HepG2 (cell line): ENCODE measurements around the gene NID1. TPM values are rescaled to one million over a fixed set of nuclear protein-coding genes. Genes with fewer than 3 reads are reported as not detected.

Experiments
- ATAC-seq: fragments of 200-7000 bp; cut with Tn5 transposase; 3 replicates; pipeline ENCODE4 v1.9.1; 2020; ENCODE audit warnings: mild to moderate bottlenecking, moderate library complexity
- BruUV-seq: library from RNA; stranded (reverse); fragments of 400-500 nt; replicated peaks from 2 replicates; lab custom pipeline; 2021; lab: Mats Ljungman, UMichigan
- CTCF ChIA-PET: fragments of 300-600 bp; formaldehyde crosslinking; extraction: SDS; loops from one replicate; lab custom pipeline; 2021; ENCODE audit warnings: low total read pairs, inconsistent platforms, low intra/inter-chr PET ratio; lab: Yijun Ruan, JAX
- POLR2A ChIA-PET: fragments of 350-600 bp; sonication (Branson Sonifier 250); formaldehyde crosslinking; loops from one replicate; lab custom pipeline; 2020; ENCODE audit warnings: antibody characterized with exemption, inconsistent platforms; lab: Yijun Ruan, JAX
- DNase-seq: peaks from one replicate; pipeline ENCODE4 v3.0.0-alpha.2; 2015; ENCODE audit warnings: low spot score
- FAIRE-seq: peaks from 3 replicates; lab custom pipeline; 2011; peaks lifted over from hg19 to GRCh38; lab: Jason Lieb, UNC
- H2AFZ ChIP-seq: one replicate; pipeline ENCODE4 v1.6.1; 2011; ENCODE audit warnings: low read length, inconsistent platforms
- H3K27ac ChIP-seq: fragments of 300-600 bp; 3 replicates; pipeline ENCODE4 v1.8.0; 2011; ENCODE audit warnings: mixed run types, mild to moderate bottlenecking, mixed read lengths, low read length, inconsistent platforms; ENCODE audit not compliant: insufficient read depth; ENCODE audit errors: extremely low read length
- H3K27me3 ChIP-seq, 2 experiments: fragments of 200-600 bp in 1 of 2; 2 replicates in 1 of 2; 3 replicates in 1 of 2; pipeline versions ENCODE4 v1.6.0 to v1.8.0; 2011; ENCODE audit warnings: low read length in 2 of 2, mild to moderate bottlenecking in 2 of 2, moderate library complexity in 2 of 2, inconsistent platforms in 1 of 2; ENCODE audit not compliant: insufficient read depth in 2 of 2, control insufficient read depth in 1 of 2
- H3K36me3 ChIP-seq, 2 experiments: fragments of 200-600 bp in 1 of 2; replicated peaks in 1 of 2; 2 replicates in 1 of 2; 3 replicates in 1 of 2; pipeline versions ENCODE4 v1.5.1 to v1.8.0; 2011; ENCODE audit warnings: low read length in 2 of 2, inconsistent platforms in 1 of 2; ENCODE audit not compliant: insufficient read depth in 2 of 2, control insufficient read depth in 1 of 2
- H3K4me1 ChIP-seq: 2 replicates; pipeline ENCODE4 v1.5.1; 2012; ENCODE audit warnings: low read length, inconsistent platforms; ENCODE audit not compliant: insufficient read depth
- H3K4me2 ChIP-seq: 2 replicates; pipeline ENCODE4 v1.6.0; 2011; ENCODE audit warnings: low read depth, low read length, inconsistent platforms
- H3K4me3 ChIP-seq, 3 experiments: fragments of 200-600 bp in 1 of 3; sonication (generic), shearing (Covaris generic) in 1 of 3; replicated peaks in 1 of 3; 2 replicates each; pipeline ENCODE4 v1.5.1; 2011 to 2016; ENCODE audit warnings: low read length in 3 of 3, inconsistent platforms in 2 of 3, low read depth in 2 of 3, mild to moderate bottlenecking in 2 of 3, control low read depth in 1 of 3, mixed read lengths in 1 of 3; ENCODE audit not compliant: insufficient read depth in 1 of 3
- H3K79me2 ChIP-seq: one replicate; pipeline ENCODE4 v1.6.1; 2011; ENCODE audit warnings: low read length, inconsistent platforms; ENCODE audit not compliant: insufficient read depth
- H3K9ac ChIP-seq: 2 replicates; pipeline ENCODE4 v1.6.0; 2011; ENCODE audit warnings: mild to moderate bottlenecking, low read depth, low read length, inconsistent platforms; ENCODE audit not compliant: insufficient read depth
- H3K9me3 ChIP-seq: 2 replicates; pipeline ENCODE4 v1.5.1; 2012; ENCODE audit warnings: mild to moderate bottlenecking, low read length
- H4K20me1 ChIP-seq: 2 replicates; pipeline ENCODE4 v1.6.0; 2011; ENCODE audit warnings: inconsistent platforms, mild to moderate bottlenecking, low read length, moderate library complexity; ENCODE audit not compliant: insufficient read depth
- FIP1L1 ChIP-seq: fragments of 200-400 bp; formaldehyde crosslinking; IDR thresholded peaks from 2 replicates; pipeline ENCODE4 v1.6.1; 2018; ENCODE audit warnings: low read depth, mild to moderate bottlenecking, low read length, moderate library complexity, borderline replicate concordance; ENCODE audit not compliant: insufficient read depth
- FOXK2 ChIP-seq: fragments of 450-650 bp; IDR thresholded peaks from 2 replicates; pipeline ENCODE4 v1.6.1; 2016
- FUBP1 ChIP-seq: sonication (generic); formaldehyde crosslinking; IDR thresholded peaks from 2 replicates; pipeline ENCODE4 v1.5.1; 2020; ENCODE audit warnings: missing genetic modification reagents, mild to moderate bottlenecking, borderline replicate concordance
- IKZF1 ChIP-seq: fragments of 450-650 bp; IDR thresholded peaks from 2 replicates; pipeline ENCODE4 v1.7.1; 2016
- MAF1 ChIP-seq: sonication (generic); formaldehyde crosslinking; IDR thresholded peaks from 2 replicates; pipeline ENCODE4 v1.5.0; 2020; ENCODE audit warnings: missing genetic modification reagents, borderline replicate concordance
- MNT ChIP-seq: fragments of 450-650 bp; IDR thresholded peaks from 2 replicates; pipeline ENCODE4 v1.6.1; 2016
- PAWR ChIP-seq: sonication (generic); formaldehyde crosslinking; IDR thresholded peaks from 2 replicates; pipeline ENCODE4 v1.4.0; 2020; ENCODE audit warnings: missing genetic modification reagents, mild to moderate bottlenecking, borderline replicate concordance
- RELA ChIP-seq: sonication (generic); formaldehyde crosslinking; IDR thresholded peaks from 2 replicates; pipeline ENCODE4 v1.4.0; 2020; ENCODE audit warnings: missing genetic modification reagents
- SRF ChIP-seq: IDR thresholded peaks from 2 replicates; pipeline ENCODE4 v1.6.1; 2011; ENCODE audit warnings: mild to moderate bottlenecking, low read depth, low read length, moderate library complexity
- STAT5B ChIP-seq: sonication (generic); formaldehyde crosslinking; IDR thresholded peaks from 2 replicates; pipeline ENCODE4 v1.4.0; 2020; ENCODE audit warnings: missing genetic modification reagents
- YEATS4 ChIP-seq: sonication (generic); formaldehyde crosslinking; IDR thresholded peaks from 2 replicates; pipeline ENCODE4 v1.4.0; 2020; ENCODE audit warnings: missing genetic modification reagents, borderline replicate concordance
- ZC3H4 ChIP-seq: sonication (generic); formaldehyde crosslinking; IDR thresholded peaks from 2 replicates; pipeline ENCODE4 v1.4.0; 2020; ENCODE audit warnings: missing genetic modification reagents, borderline replicate concordance
- ZMYM3 ChIP-seq: sonication (generic); formaldehyde crosslinking; IDR thresholded peaks from 2 replicates; pipeline ENCODE4 v1.5.1; 2020; ENCODE audit warnings: mild to moderate bottlenecking, missing genetic modification reagents
- ZNF160 ChIP-seq: sonication (generic); formaldehyde crosslinking; IDR thresholded peaks from 2 replicates; pipeline ENCODE4 v1.8.0; 2022; ENCODE audit warnings: mild to moderate bottlenecking, inconsistent platforms, missing genetic modification reagents
- WGBS: methylation state at CpG from one replicate; pipeline ENCODE4 v1.1.6; 2017; ENCODE audit warnings: low lambda C conversion rate; 5-methylcytosine and 5-hydroxymethylcytosine counted together
- in situ Hi-C: cut with HindIII; loops from 2 replicates; pipeline ENCODE4 v1.10.0; 2017; ENCODE audit warnings: low pct_unique_long_range_greater_than_20kb; ENCODE audit not compliant: extremely low pct_ligation_motif_present
- intact Hi-C: fragments of 100-400 bp; cut with micrococcal nuclease; formaldehyde crosslinking; loops from one replicate; pipeline ENCODE4 v1.10.0; 2022; ENCODE audit not compliant: unreplicated experiment
- polyA plus RNA-seq, 8 experiments: library from polyadenylated mRNA; depleted of rRNA in 3 of 8; stranded (reverse) in 7 of 8; unstranded in 1 of 8; fragments of >200 nt; fragmentation: Illumina TruSeq in 4 of 8; extraction: Trizol in 4 of 8; gene quantifications; 2 replicates each; pipeline versions ENCODE4 v1.2.1 to v1.2.3, GENCODE V29; 2011 to 2016; ENCODE audit warnings: low read depth in 4 of 8, missing spikeins in 1 of 8, mixed read lengths in 1 of 8; ENCODE audit not compliant: insufficient read depth in 1 of 8
- total RNA-seq, 5 experiments: library from RNA; depleted of rRNA; stranded (reverse); fragments of >200 nt; fragmentation: Illumina TruSeq; extraction: Trizol; gene quantifications; 2 replicates each; pipeline ENCODE4 v1.2.3, GENCODE V29; 2016; ENCODE audit warnings: low read depth in 1 of 5

NID1 gene
- total and polyA plus RNA-seq, 2 of the 13 experiments (the other 11 are each of a cell fraction or from before 2014, with no cell fraction given) = 50.2 to 56.1 TPM

GRCh38 chr1:236085545-236086159, 20.8 kb upstream of the NID1 start:
- intact Hi-C loops (no loop called here), in situ Hi-C loops (no loop called here)
- no peaks in the 10 kb centered on the region for H4K20me1 ChIP-seq
- H3K4me2 ChIP-seq = no peak overlapping the region
- H3K27me3 ChIP-seq = peaks cover 0 to 6% of the 10 kb centered on the region in 2 experiments; a peak in 2 of 5 replicates
- H3K4me1 ChIP-seq = peaks cover 31% of the 10 kb centered on the region
- no peak overlapping the region for H3K4me3 ChIP-seq
- H2AFZ ChIP-seq = no peak overlapping the region
- H3K27ac ChIP-seq = no peak overlapping the region
- POLR2A ChIA-PET = no interaction called here
- CTCF ChIA-PET = no interaction called here
- FAIRE-seq = no peak
- no peaks in the 10 kb centered on the region for H3K9me3 ChIP-seq
- no peak overlapping the region for H3K9ac ChIP-seq
- no peak for ATAC-seq
- no peaks in the 10 kb centered on the region for H3K36me3 ChIP-seq
- no peaks in the 10 kb centered on the region for H3K79me2 ChIP-seq
- 49% methylated on average over 6 of the region's 6 CpGs for WGBS
- no peak for DNase-seq
- no peak for TF ChIP-seq RELA
- TF ChIP-seq FIP1L1 = no peak
- no peak for TF ChIP-seq ZC3H4 (CRISPR knock-in tag)
- no peak for TF ChIP-seq STAT5B (CRISPR knock-in tag)
- peak; percentile 49; the same call in 1 of the 2 replicates for TF ChIP-seq MNT
- no peak for TF ChIP-seq YEATS4 (CRISPR knock-in tag)
- no peak for TF ChIP-seq MAF1 (CRISPR knock-in tag)
- TF ChIP-seq SRF = no peak
- TF ChIP-seq FUBP1 (CRISPR knock-in tag) = no peak
- TF ChIP-seq ZMYM3 (CRISPR knock-in tag) = 0 out of 2 replicates have a peak, but pooled peaks have one; percentile 44
- no peak for TF ChIP-seq ZNF160
- TF ChIP-seq IKZF1 = 0 out of 2 replicates have a peak, but pooled peaks have one; percentile 25
- no peak for TF ChIP-seq PAWR
- 0 out of 2 replicates have a peak, but pooled peaks have one; percentile 4 for TF ChIP-seq FOXK2
- BruUV-seq = no TSS peak
